Measurements from ENCODE around the gene TLE1.

The TLE1 gene

DNA sequence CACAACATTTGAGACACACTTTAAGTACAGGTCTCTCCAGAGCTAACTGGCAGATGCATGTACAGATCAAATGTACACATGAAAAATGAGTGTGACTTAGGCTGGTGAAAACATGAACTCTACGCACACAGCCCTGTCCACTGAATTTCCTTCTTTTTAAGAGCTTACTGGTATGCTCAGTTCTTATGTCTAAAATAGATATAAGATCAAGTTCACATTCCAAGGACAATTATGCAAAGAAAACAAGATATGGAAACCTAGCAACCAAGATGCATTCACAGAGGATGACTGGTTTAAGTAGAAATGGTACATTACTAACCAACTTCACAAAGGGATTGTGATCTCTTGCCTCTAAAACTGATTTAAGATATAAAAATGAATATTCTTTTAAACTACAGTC, 56.7 kb downstream of the TLE1 start:
- no peaks in the 10 kb centered on the region for H3K9me3 Mint-ChIP-seq
- no peaks in the 10 kb centered on the region for H3K36me3 Mint-ChIP-seq (ENCODE audit: low read depth)
- no peaks in the 10 kb centered on the region for H3K4me1 Mint-ChIP-seq (ENCODE audit: low read depth)
- intact Hi-C loops (cut with micrococcal nuclease): no loop called here
- H3K27me3 Mint-ChIP-seq: no peaks in the 10 kb centered on the region
- H3K27ac Mint-ChIP-seq: no peak overlapping the region
- H3K4me3 Mint-ChIP-seq: no peak overlapping the region

GRCh38 chr9:81631218-81631745, 58.1 kb downstream of the TLE1 start:
- H3K27me3 Mint-ChIP-seq: no peaks in the 10 kb centered on the region
- no peaks in the 10 kb centered on the region for H3K36me3 Mint-ChIP-seq (ENCODE audit: low read depth)
- H3K27ac Mint-ChIP-seq: no peak overlapping the region
- intact Hi-C loops (cut with micrococcal nuclease): no loop called here
- no peak overlapping the region for H3K4me3 Mint-ChIP-seq
- H3K4me1 Mint-ChIP-seq (ENCODE audit: low read depth): no peaks in the 10 kb centered on the region
- H3K9me3 Mint-ChIP-seq: no peaks in the 10 kb centered on the region

GRCh38 chr9:81629440-81629839, 59.9 kb downstream of the TLE1 start:
- intact Hi-C loops (cut with micrococcal nuclease): no loop called here
- Mint-ChIP-seq H3K27ac (no peak overlapping the region), H3K9me3 (no peaks in the 10 kb centered on the region), H3K4me3 (no peak overlapping the region), H3K27me3 (no peaks in the 10 kb centered on the region), H3K36me3 (ENCODE audit: low read depth) (no peaks in the 10 kb centered on the region), H3K4me1 (ENCODE audit: low read depth) (no peaks in the 10 kb centered on the region)

- Mint-ChIP-seq H3K9me3 (no peaks in the 10 kb centered on the region), H3K4me3 (no peak overlapping the region), H3K27me3 (no peaks in the 10 kb centered on the region), H3K27ac (no peak overlapping the region), H3K4me1 (ENCODE audit: low read depth) (no peaks in the 10 kb centered on the region), H3K36me3 (ENCODE audit: low read depth) (no peaks in the 10 kb centered on the region)
- intact Hi-C loops (cut with micrococcal nuclease): no loop called here
These were observed 60.5 kb downstream of the TLE1 start for GRCh38 chr9:81628897-81629296.

- no peak overlapping the region for H3K27ac Mint-ChIP-seq
- no peaks in the 10 kb centered on the region for H3K36me3 Mint-ChIP-seq (ENCODE audit: low read depth)
- H3K4me1 Mint-ChIP-seq (ENCODE audit: low read depth): no peaks in the 10 kb centered on the region
- H3K4me3 Mint-ChIP-seq: no peak overlapping the region
- intact Hi-C loops (cut with micrococcal nuclease): no loop called here
- H3K9me3 Mint-ChIP-seq: no peaks in the 10 kb centered on the region
- no peaks in the 10 kb centered on the region for H3K27me3 Mint-ChIP-seq
These were observed 61.9 kb downstream of the TLE1 start for GRCh38 chr9:81627481-81627880.

DNA sequence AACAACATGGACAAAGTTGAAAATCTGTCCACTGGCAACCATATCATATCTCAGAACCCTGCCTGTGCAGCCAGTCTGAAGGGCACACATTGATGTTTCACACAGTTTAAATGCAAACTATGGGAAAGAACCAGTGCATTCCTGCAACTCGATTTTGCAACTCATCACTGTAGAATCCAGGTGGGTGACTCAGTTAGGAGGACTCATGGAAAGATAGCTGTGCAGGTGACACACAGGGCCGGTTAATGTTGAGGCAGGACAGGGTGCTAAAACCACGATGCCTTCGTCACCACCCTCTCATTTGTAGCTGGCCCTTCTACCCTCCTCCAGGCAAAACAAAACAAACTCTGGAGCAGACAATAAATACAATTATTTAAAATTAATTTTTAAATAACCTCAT, 62.8 kb downstream of the TLE1 start:
- Mint-ChIP-seq H3K27ac (no peak overlapping the region), H3K27me3 (no peaks in the 10 kb centered on the region), H3K9me3 (no peaks in the 10 kb centered on the region), H3K4me3 (no peak overlapping the region), H3K4me1 (ENCODE audit: low read depth) (no peaks in the 10 kb centered on the region), H3K36me3 (ENCODE audit: low read depth) (no peaks in the 10 kb centered on the region)
- intact Hi-C loops (cut with micrococcal nuclease): no loop called here

- Mint-ChIP-seq H3K4me1 (ENCODE audit: low read depth) (no peaks in the 10 kb centered on the region), H3K4me3 (no peak overlapping the region), H3K36me3 (ENCODE audit: low read depth) (no peaks in the 10 kb centered on the region), H3K9me3 (no peaks in the 10 kb centered on the region), H3K27me3 (no peaks in the 10 kb centered on the region), H3K27ac (no peak overlapping the region)
- intact Hi-C loops (cut with micrococcal nuclease): no loop called here
These were observed 63.4 kb downstream of the TLE1 start for GRCh38 chr9:81625969-81626368.

DNA sequence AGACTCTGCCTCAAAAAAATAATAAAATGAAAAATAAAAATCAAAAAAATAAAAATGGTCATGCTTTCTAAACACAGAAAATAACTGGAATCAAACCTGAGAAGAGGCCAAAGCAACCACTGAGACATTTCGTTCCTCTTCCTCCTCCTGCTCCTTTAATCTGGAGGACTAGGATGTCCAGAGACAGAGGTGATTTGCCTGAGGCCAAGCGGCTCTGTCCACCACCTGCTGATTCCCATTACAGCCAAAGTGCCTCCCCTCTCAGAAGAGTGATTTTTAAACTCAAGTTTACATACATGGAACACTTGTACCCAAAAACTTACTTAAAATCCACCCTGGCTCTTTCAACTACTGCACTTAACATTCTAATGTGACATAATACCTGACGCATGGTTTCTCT, 65.6 kb downstream of the TLE1 start:
- intact Hi-C loops (cut with micrococcal nuclease): no loop called here
- H3K27ac Mint-ChIP-seq: no peak overlapping the region
- H3K36me3 Mint-ChIP-seq (ENCODE audit: low read depth): no peaks in the 10 kb centered on the region

DNA sequence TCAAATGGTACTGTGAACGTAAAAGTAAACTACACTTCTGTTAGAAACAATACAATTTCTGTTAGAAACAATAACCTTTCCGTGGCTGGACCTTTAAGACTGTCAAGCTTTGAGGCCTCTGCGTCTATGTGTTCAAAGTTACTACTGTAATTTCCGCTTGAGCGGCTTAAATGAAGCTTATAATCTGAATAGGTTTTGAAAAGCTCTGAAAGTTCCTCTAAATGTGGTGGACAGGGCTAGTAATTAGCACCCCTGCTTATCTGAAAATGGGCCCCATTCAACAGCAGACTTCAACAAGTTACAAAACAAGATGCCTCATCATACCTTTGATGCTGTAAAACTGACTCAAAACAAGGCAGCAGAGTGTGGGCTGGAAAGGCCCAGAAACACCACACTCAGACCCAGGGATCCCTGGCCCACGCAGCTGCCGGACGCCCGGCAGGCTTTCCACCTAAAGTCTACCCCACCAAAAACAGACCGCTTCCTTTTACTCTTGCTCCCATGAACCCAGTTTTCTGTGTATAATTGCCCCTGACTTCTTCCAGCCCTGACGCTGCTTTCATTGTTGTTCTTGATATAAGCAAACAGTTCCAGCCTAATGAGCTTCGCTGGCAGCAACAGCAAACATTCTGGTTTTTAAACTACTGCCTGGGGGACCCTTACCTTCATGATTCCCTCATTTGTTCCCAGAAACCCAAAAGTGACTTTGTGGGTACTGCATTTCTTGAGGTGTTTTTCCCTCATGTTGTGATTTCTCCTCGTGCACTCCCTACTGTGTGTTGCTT, 66.7 kb downstream of the TLE1 start:
- no peak overlapping the region for H3K4me3 Mint-ChIP-seq
- H3K9me3 Mint-ChIP-seq: no peaks in the 10 kb centered on the region
- H3K27me3 Mint-ChIP-seq: no peaks in the 10 kb centered on the region
- intact Hi-C loops (cut with micrococcal nuclease): no loop called here
- H3K4me1 Mint-ChIP-seq (ENCODE audit: low read depth): peaks cover 6% of the 10 kb centered on the region
- no peak overlapping the region for H3K27ac Mint-ChIP-seq
- no peaks in the 10 kb centered on the region for H3K36me3 Mint-ChIP-seq (ENCODE audit: low read depth)

More for the DNA sequence above, 65.6 kb downstream of the TLE1 start:
- H3K27me3 Mint-ChIP-seq: no peaks in the 10 kb centered on the region
- peaks cover 6% of the 10 kb centered on the region for H3K4me1 Mint-ChIP-seq (ENCODE audit: low read depth)
- H3K9me3 Mint-ChIP-seq: no peaks in the 10 kb centered on the region
- no peak overlapping the region for H3K4me3 Mint-ChIP-seq

GRCh38 chr9:81621785-81622259, 67.5 kb downstream of the TLE1 start:
- H3K4me3 Mint-ChIP-seq: no peak overlapping the region
- no peaks in the 10 kb centered on the region for H3K9me3 Mint-ChIP-seq
- H3K27me3 Mint-ChIP-seq: no peaks in the 10 kb centered on the region
- H3K36me3 Mint-ChIP-seq (ENCODE audit: low read depth): no peaks in the 10 kb centered on the region
- intact Hi-C loops (cut with micrococcal nuclease): no loop called here
- H3K27ac Mint-ChIP-seq: no peak overlapping the region
- H3K4me1 Mint-ChIP-seq (ENCODE audit: low read depth): peaks cover 6% of the 10 kb centered on the region

- Mint-ChIP-seq H3K27ac (no peak overlapping the region), H3K4me1 (ENCODE audit: low read depth) (peaks cover 6% of the 10 kb centered on the region), H3K36me3 (ENCODE audit: low read depth) (no peaks in the 10 kb centered on the region), H3K9me3 (no peaks in the 10 kb centered on the region), H3K4me3 (no peak overlapping the region), H3K27me3 (no peaks in the 10 kb centered on the region)
- intact Hi-C loops (cut with micrococcal nuclease): no loop called here
These were observed 68.2 kb downstream of the TLE1 start for GRCh38 chr9:81621118-81621517.

- Mint-ChIP-seq H3K36me3 (ENCODE audit: low read depth) (peaks cover 9% of the 10 kb centered on the region), H3K4me1 (ENCODE audit: low read depth) (peaks cover 6% of the 10 kb centered on the region), H3K27ac (no peak overlapping the region), H3K4me3 (no peak overlapping the region), H3K9me3 (no peaks in the 10 kb centered on the region), H3K27me3 (no peaks in the 10 kb centered on the region)
- intact Hi-C loops (cut with micrococcal nuclease): no loop called here
These were observed 69.4 kb downstream of the TLE1 start for GRCh38 chr9:81620002-81620390.

GRCh38 chr9:81619353-81620001, 69.9 kb downstream of the TLE1 start:
- peaks cover 6% of the 10 kb centered on the region for H3K4me1 Mint-ChIP-seq (ENCODE audit: low read depth)
- no peaks in the 10 kb centered on the region for H3K9me3 Mint-ChIP-seq
- H3K27me3 Mint-ChIP-seq: no peaks in the 10 kb centered on the region
- no peak overlapping the region for H3K4me3 Mint-ChIP-seq
- no peak overlapping the region for H3K27ac Mint-ChIP-seq
- H3K36me3 Mint-ChIP-seq (ENCODE audit: low read depth): peaks cover 10% of the 10 kb centered on the region
- intact Hi-C loops (cut with micrococcal nuclease): no loop called here

- Mint-ChIP-seq H3K27me3 (no peaks in the 10 kb centered on the region), H3K36me3 (ENCODE audit: low read depth) (peaks cover 10% of the 10 kb centered on the region), H3K4me3 (no peak overlapping the region), H3K9me3 (no peaks in the 10 kb centered on the region), H3K4me1 (ENCODE audit: low read depth) (peaks cover 6% of the 10 kb centered on the region), H3K27ac (no peak overlapping the region)
- intact Hi-C loops (cut with micrococcal nuclease): no loop called here
These were observed 70.4 kb downstream of the TLE1 start for GRCh38 chr9:81618923-81619322.

All from dendritic cell treated with granulocyte-macrophage colony-stimulating factor and Interleukin-4, amounts not matched to agents 40 ng/mL and 50 ng/mL, for 4 days (primary cell).